Measurements from ENCODE around the gene DNAJB13.

The DNAJB13 gene

DNA sequence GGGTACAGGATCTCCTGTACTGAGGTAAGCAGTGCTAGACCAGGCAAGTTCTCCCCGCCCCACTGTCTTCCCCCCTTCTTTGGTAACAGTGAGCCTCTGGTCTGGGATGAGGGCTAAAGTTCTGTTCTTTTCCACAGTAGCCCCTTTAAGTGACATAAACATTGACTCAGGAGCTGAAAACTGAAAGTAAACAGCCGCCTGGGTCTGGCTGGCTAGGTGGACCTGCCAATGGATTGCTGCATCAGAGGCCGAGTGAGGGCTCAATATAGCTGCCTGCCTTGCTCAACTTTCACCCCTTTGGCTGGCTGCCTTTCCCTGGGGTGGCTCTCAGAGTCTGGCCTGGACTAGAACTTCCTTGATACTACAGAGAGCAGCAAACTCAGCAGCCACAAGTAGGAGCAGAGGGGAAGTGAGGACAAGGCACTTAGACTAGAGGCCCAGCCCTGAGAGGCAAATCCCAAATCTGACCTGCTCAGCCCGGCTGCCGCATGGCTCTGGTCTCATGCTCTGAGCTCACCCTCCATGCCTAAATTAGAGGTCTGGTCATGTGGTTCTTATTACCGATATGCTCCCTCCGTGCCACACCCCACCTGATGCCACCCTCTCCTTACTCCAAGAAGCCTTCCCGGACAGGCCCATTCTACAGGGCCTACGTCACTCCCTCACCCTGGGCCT, 67.6 kb downstream of the DNAJB13 start:
- no peak for DNase-seq

DNA sequence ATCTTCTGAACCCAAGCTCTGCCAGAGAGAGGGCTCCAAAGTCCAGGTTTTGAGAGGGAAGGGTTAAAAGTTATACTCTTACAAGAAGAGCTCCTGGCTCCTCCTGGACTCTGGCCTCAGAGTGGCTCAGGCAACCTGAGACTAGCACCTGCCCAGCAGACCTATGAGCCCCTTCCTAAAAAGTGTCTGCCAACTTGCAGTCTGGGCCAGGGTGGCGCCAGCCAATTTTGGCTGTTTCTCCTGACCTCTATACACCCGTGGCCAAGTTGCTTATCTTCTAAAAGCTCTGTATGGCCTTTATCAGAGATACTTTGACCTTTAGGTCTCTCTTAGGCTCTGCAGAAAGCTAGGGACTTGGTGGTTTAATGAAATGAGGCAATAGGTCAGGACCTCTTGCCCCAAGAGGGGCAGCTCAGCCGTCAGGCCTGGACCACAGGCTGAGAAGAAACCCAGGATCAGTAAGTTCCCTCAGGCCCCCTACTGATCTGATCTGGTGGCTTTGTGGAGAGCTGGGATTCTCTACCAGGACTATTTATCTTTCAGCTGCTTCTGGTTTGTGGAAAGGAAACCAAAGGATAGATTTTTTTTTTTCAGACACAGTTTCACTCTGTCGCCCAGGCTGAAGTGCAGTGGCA, 68.4 kb downstream of the DNAJB13 start:
- DNase-seq: no peak

DNA sequence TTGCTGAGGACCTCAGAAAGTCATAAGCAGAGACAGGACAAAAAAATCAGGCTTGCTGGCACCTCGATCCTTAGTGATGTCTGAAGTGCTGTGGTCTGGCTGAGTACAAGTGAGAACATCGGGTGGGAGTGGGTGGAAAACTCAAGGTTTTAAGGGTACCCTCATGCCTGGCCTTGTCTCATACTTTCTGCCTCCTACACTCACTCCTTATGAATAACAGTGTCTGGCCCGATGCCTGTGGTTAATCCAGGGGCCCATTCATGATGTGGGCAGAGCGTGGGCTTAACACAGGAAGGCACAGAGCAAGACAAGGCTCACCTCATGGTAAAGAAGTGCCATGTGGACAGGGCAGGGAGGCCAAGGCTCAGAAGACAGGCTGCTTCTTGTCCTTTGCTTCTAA, 69.0 kb downstream of the DNAJB13 start:
- no peak for DNase-seq
